ENCODE results near the gene SND1.

The SND1 gene

DNA sequence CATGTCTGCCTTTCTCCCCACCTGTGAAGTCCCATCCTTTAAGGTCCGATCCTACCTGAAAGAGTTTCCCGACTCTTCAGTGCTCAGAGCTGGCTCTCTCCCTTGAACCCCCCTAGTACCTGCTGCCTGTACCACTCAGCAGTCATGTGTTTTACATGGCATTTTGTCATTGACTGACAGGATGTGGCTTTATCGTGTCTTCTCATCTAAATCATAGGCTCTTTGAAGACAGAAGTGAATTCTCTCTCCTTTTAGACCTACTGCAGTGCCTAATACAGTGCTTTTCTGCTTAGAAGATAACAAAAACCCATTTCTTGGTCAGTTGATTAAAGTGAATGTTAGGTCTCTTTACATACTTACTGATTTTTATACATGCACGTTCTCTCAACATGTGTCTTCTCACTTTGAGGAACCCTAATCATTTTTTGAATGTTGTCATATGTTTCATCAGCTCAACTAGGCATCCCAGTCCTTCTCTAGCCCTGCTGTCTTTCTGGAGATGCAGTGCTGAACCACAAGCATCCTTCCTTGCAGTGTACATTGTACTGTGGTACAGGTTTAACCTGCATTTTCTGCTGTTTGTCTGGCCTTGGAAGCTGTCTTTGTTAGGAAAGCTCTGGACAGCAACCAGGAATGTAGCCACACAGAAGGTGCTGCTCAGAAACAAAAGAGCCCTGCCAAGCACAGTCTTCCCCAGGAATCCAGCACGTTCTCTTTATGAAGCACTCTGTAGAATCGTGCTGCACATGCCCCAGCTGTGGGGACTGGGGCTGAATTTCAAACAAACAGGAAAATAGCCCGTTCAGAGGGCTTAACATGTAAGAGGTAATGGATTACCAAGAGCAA, 407.4 kb downstream of the SND1 start:
- Histone ChIP-seq H3K9me3 (ENCODE audit: insufficient read depth, low read length) (no peaks in the 10 kb centered on the region), H3K36me3 (ENCODE audit: low read length) (no peaks in the 10 kb centered on the region), H4K20me1 (ENCODE audit: low read depth, low read length) (no peaks in the 10 kb centered on the region), H3K27me3 (ENCODE audit: low read length) (no peaks in the 10 kb centered on the region), H3K4me3 (ENCODE audit: insufficient read depth, low read length, poor library complexity, severe bottlenecking) (no peak overlapping the region), H3K27ac (ENCODE audit: low read depth, low read length) (no peak overlapping the region), H2AFZ (ENCODE audit: low read depth, low read length, severe bottlenecking) (no peak overlapping the region), H3K79me2 (ENCODE audit: insufficient read depth, low read length) (no peaks in the 10 kb centered on the region), H3F3A (ENCODE audit: insufficient read depth) (no peaks in the 10 kb centered on the region), H3K9me2 (replicated peaks; ENCODE audit: insufficient read depth, low read length) (no peaks in the 10 kb centered on the region), H3K4me2 (ENCODE audit: low read depth, low read length, poor library complexity, severe bottlenecking) (no peak overlapping the region), H3K9ac (ENCODE audit: low read length) (no peak overlapping the region)
- TF ChIP-seq, protein P1, sequence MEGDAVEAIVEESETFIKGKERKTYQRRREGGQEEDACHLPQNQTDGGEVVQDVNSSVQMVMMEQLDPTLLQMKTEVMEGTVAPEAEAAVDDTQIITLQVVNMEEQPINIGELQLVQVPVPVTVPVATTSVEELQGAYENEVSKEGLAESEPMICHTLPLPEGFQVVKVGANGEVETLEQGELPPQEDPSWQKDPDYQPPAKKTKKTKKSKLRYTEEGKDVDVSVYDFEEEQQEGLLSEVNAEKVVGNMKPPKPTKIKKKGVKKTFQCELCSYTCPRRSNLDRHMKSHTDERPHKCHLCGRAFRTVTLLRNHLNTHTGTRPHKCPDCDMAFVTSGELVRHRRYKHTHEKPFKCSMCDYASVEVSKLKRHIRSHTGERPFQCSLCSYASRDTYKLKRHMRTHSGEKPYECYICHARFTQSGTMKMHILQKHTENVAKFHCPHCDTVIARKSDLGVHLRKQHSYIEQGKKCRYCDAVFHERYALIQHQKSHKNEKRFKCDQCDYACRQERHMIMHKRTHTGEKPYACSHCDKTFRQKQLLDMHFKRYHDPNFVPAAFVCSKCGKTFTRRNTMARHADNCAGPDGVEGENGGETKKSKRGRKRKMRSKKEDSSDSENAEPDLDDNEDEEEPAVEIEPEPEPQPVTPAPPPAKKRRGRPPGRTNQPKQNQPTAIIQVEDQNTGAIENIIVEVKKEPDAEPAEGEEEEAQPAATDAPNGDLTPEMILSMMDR (IDR thresholded peaks at IDR 0.05; ENCODE audit: insufficient read depth, low read length, poor library complexity, severe bottlenecking): no peak
- TF ChIP-seq EZH2phosphoT487 (conservative IDR thresholded peaks at IDR 0.05; ENCODE audit: low read length): no peak

DNA sequence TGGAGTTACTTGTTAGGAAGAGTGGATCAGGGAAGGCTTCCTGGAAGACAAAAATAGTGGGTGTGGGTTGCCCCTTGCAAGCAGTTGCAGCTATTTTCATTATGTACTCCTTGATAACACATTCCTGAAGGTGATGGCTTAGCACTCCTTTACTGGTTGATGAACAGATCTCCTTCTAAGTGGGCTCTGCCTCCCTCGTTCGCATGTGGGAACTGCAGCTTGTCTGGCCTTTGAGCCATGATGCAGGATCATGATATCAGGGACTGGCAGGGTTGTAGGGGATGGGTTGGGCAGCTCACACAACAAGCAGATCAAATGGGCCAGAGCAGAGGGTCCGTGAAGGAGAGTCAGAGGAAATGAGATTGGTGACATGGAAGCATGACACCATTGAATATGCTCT, 408.0 kb downstream of the SND1 start:
- TF ChIP-seq EZH2phosphoT487 (conservative IDR thresholded peaks at IDR 0.05; ENCODE audit: low read length): no peak
- TF ChIP-seq, protein P1 (IDR thresholded peaks at IDR 0.05; ENCODE audit: insufficient read depth, low read length, poor library complexity, severe bottlenecking): no peak
- H3K4me2 ChIP-seq (ENCODE audit: low read depth, low read length, poor library complexity, severe bottlenecking): no peak overlapping the region
- no peaks in the 10 kb centered on the region for H4K20me1 ChIP-seq (ENCODE audit: low read depth, low read length)
- no peak overlapping the region for H3K9ac ChIP-seq (ENCODE audit: low read length)
- H3K27ac ChIP-seq (ENCODE audit: low read depth, low read length): no peak overlapping the region
- no peaks in the 10 kb centered on the region for H3K9me3 ChIP-seq (ENCODE audit: insufficient read depth, low read length)
- no peaks in the 10 kb centered on the region for H3F3A ChIP-seq (ENCODE audit: insufficient read depth)
- no peaks in the 10 kb centered on the region for H3K9me2 ChIP-seq (replicated peaks; ENCODE audit: insufficient read depth, low read length)
- no peaks in the 10 kb centered on the region for H3K36me3 ChIP-seq (ENCODE audit: low read length)
- no peak overlapping the region for H2AFZ ChIP-seq (ENCODE audit: low read depth, low read length, severe bottlenecking)
- no peak overlapping the region for H3K4me3 ChIP-seq (ENCODE audit: insufficient read depth, low read length, poor library complexity, severe bottlenecking)
- H3K27me3 ChIP-seq (ENCODE audit: low read length): no peaks in the 10 kb centered on the region
- no peaks in the 10 kb centered on the region for H3K79me2 ChIP-seq (ENCODE audit: insufficient read depth, low read length)

DNA sequence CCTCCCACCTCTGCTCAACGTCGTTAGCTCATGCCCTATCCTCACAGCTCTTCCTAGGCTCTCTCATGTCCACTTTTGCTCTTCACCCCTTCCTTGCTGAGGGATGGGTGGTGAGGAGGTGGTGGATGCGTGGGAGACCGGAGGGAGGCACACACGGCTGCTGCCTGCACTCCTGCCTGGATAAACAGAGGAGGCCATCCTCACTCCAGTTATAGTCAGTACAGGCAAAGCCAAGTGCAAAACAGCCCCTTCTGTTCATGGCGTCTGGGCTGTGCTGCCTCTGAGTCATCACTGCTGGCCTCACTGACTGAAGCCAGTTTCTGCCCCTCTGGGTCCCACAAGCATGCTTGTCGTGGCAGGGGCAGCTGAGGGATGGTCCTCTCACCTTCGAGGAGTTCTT, 411.1 kb downstream of the SND1 start:
- Histone ChIP-seq H3K4me3 (ENCODE audit: insufficient read depth, low read length, poor library complexity, severe bottlenecking) (no peak overlapping the region), H3K79me2 (ENCODE audit: insufficient read depth, low read length) (no peaks in the 10 kb centered on the region), H3K9ac (ENCODE audit: low read length) (no peak overlapping the region), H3K4me2 (ENCODE audit: low read depth, low read length, poor library complexity, severe bottlenecking) (no peak overlapping the region), H3K27me3 (ENCODE audit: low read length) (no peaks in the 10 kb centered on the region), H3K9me3 (ENCODE audit: insufficient read depth, low read length) (no peaks in the 10 kb centered on the region), H2AFZ (ENCODE audit: low read depth, low read length, severe bottlenecking) (no peak overlapping the region), H3K9me2 (replicated peaks; ENCODE audit: insufficient read depth, low read length) (no peaks in the 10 kb centered on the region), H3K36me3 (ENCODE audit: low read length) (no peaks in the 10 kb centered on the region), H3K27ac (ENCODE audit: low read depth, low read length) (no peak overlapping the region), H4K20me1 (ENCODE audit: low read depth, low read length) (no peaks in the 10 kb centered on the region), H3F3A (ENCODE audit: insufficient read depth) (no peaks in the 10 kb centered on the region)
- TF ChIP-seq, protein P1 (IDR thresholded peaks at IDR 0.05; ENCODE audit: insufficient read depth, low read length, poor library complexity, severe bottlenecking): no peak
- no peak for TF ChIP-seq EZH2phosphoT487 (conservative IDR thresholded peaks at IDR 0.05; ENCODE audit: low read length)

Data from SU-DHL-6 (cell line).